GM10266 (cell line): ENCODE results near the gene HERC5.

Source experiments
- DNase-seq: peaks from one replicate; pipeline ENCODE4 v3.0.0; 2012; ENCODE audit errors: extremely low spot score
- CTCF ChIP-seq: IDR thresholded peaks from 2 replicates; pipeline ENCODE4 v1.5.1; 2012; ENCODE audit warnings: mild to moderate bottlenecking, low read depth; ENCODE audit not compliant: control insufficient read depth, insufficient read depth; ENCODE audit errors: missing control alignments

The HERC5 gene

GRCh38 chr4:88489100-88489761 lies 32.3 kb downstream of the HERC5 start:
- DNase-seq: no peak
- TF ChIP-seq CTCF: no peak

GRCh38 chr4:88497859-88498409 lies 41.0 kb downstream of the HERC5 start:
- no peak for TF ChIP-seq CTCF
- DNase-seq: no peak

DNA sequence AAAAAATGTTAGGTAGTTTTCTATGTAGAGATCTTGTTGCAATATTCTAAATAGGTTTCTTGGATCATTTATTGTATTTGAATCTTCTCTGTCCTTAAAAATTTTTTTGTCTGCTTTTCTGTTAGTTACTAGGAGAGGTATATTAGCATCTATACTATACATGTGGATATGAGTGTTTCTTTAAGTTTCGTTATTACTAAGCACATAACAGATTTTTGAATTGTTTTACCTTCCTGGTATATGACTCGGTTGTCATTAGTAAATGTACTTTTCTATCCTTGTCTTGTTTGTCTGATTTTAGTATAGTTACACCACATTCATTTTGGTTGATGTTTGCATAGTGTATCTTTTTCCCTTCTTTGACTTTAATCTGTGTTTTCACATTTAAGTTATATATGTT lies 46.4 kb downstream of the HERC5 start:
- DNase-seq: no peak
- TF ChIP-seq CTCF: no peak

DNA sequence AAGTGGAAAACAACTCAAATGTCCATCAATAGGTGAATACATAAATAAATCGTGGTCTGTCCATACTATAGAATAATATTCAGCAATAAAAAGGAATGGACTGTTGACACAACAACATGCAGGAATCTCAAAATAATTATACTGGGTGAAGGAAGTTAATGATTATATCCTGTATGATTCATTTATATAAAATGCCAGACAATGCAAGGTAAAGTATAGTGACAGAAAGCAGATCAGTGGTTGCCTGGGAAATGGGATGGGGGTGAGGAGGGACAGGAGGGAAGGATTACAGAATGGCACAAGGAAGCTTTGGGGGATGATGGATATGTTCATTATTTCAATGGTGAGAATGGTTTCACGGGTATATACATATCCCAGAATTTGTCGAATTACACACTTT lies 54.3 kb downstream of the HERC5 start:
- TF ChIP-seq CTCF: no peak
- no peak for DNase-seq

DNA sequence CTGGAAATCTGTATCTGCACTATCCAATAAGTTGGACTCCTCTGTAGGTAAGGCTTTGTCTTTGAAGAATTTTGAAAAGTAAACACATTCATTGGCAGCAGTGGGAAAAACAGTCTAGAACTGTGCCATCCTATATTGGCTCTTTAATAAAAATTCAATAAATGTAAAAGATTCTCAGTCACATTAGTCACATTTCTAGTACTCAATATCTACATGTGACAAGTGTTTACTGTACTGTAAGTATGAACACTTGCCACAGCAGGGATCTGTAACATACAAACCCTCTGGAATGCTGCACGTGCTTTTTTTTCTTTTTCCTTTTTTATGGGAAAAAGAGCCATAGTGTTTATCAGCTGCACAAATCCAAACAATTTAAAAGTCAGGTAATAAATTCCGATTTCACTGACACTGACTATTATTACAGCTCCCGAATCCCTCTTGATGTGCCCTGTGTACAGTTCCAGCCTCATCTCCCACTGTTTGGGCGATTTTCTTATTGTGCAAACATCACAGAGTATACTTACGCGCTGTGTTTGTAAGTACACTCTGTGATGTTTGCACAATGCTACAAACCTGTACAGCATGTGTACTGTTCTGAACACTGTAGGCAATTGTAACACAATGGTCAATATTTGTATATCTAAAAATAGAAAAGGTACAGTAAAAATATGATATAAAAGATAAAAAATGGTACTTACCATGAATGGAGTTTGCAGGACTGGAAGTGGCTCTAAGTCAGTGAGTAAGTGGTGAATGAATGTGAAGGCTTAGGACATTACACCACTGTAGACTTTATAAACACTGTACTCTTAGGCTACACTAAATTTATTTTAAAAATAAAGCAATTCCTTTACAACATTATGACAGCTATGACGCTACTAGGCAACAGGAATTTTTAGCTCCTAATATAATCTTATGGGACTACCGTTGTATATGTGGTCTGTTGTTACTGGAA lies 57.9 kb downstream of the HERC5 start:
- DNase-seq: no peak
- TF ChIP-seq CTCF: no peak

DNA sequence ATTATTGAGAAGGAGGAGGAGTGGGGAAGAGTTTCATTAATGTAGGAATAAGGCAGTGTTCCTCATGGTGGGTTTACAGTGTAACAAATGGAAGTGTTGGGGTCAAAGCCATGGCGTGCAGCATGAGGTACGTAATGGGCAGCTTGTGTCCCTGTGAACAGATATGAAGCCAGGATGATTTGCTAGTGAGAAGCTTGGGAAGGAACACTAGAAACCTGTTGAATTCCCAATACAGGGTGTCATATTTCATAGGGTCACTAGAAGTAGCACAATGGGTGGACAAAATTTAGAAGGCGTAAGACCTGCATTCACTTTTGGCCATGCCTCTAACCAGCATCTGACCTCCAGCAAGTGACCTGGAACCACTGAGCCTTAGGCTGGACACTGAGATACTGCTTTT lies 59.8 kb downstream of the HERC5 start:
- no peak for TF ChIP-seq CTCF
- no peak for DNase-seq
